Smooth muscle cell (in vitro differentiated cells): ENCODE measurements around the gene CALD1. TPM values are rescaled to one million over a fixed set of nuclear protein-coding genes. Genes with fewer than 3 reads are reported as not detected.
A peak's percentile ranks its signal among the peaks of the same experiment; 100 is the strongest.

Experiments
- DNase-seq: peaks from one replicate; lab custom pipeline; 2025; ENCODE audit not compliant: unreplicated experiment; lab: John Stamatoyannopoulos, UW
- H2AFZ ChIP-seq: fragments of 200-600 bp; sonication (generic); 2 replicates; pipeline ENCODE4 v1.6.0; 2016; ENCODE audit warnings: antibody characterized with exemption, low read depth, mild to moderate bottlenecking
- H3F3A ChIP-seq: fragments of 200-600 bp; sonication (generic); 2 replicates; pipeline ENCODE4 v1.6.0; 2017; ENCODE audit warnings: antibody characterized with exemption, low read depth
- H3K27ac ChIP-seq: fragments of 200-600 bp; sonication (generic); 2 replicates; pipeline ENCODE4 v1.5.1; 2016; ENCODE audit warnings: low read depth, mild to moderate bottlenecking
- H3K27me3 ChIP-seq: fragments of 200-600 bp; sonication (generic); 2 replicates; pipeline ENCODE4 v1.6.1; 2016; ENCODE audit warnings: low read depth, mild to moderate bottlenecking
- H3K36me3 ChIP-seq: fragments of 200-600 bp; sonication (generic); 2 replicates; pipeline ENCODE4 v1.5.1; 2016; ENCODE audit warnings: low read depth
- H3K4me1 ChIP-seq: fragments of 200-600 bp; sonication (generic); 2 replicates; pipeline ENCODE4 v1.5.1; 2016; ENCODE audit warnings: low read depth
- H3K4me2 ChIP-seq: fragments of 200-600 bp; sonication (generic); 2 replicates; pipeline ENCODE4 v1.6.0; 2016; ENCODE audit warnings: mild to moderate bottlenecking
- H3K4me3 ChIP-seq: fragments of 200-600 bp; sonication (generic); 2 replicates; pipeline ENCODE4 v1.5.1; 2016; ENCODE audit warnings: mild to moderate bottlenecking
- H3K79me2 ChIP-seq: fragments of 200-600 bp; sonication (generic); 2 replicates; pipeline ENCODE4 v1.6.0; 2016; ENCODE audit warnings: low read depth, mild to moderate bottlenecking
- H3K9ac ChIP-seq: fragments of 200-600 bp; sonication (generic); 2 replicates; pipeline ENCODE4 v1.6.0; 2016; ENCODE audit warnings: low read depth
- H3K9me3 ChIP-seq: fragments of 200-600 bp; sonication (generic); replicated peaks from 2 replicates; pipeline ENCODE4 v1.5.1; 2016; ENCODE audit warnings: low read depth
- H4K20me1 ChIP-seq: fragments of 200-600 bp; sonication (generic); 2 replicates; pipeline ENCODE4 v1.6.0; 2016; ENCODE audit warnings: low read depth
- WGBS: methylation state at CpG from one replicate; pipeline ENCODE4 v1.1.7; 2016; ENCODE audit warnings: low lambda C conversion rate; 5-methylcytosine and 5-hydroxymethylcytosine counted together
- polyA plus RNA-seq: library from polyadenylated mRNA; unstranded; fragments of >200 nt; fragmentation: Nextera tagmentation; extraction: Ambion mirVana; gene quantifications from 2 replicates; pipeline ENCODE4 v1.2.1, GENCODE V29; 2016
- total RNA-seq: library from RNA; depleted of rRNA; stranded (reverse); fragments of >200 nt; gene quantifications from 2 replicates; pipeline ENCODE4 v1.2.3, GENCODE V29; 2014
- TF ChIP-seq, protein P1 (sequence below): fragments of 200-600 bp; sonication (generic); IDR thresholded peaks from 2 replicates; pipeline ENCODE4 v1.5.1; 2017; ENCODE audit warnings: borderline replicate concordance, mild to moderate bottlenecking, antibody characterized with exemption; ENCODE audit not compliant: insufficient read depth, poor library complexity, severe bottlenecking

The CALD1 gene
- total and polyA plus RNA-seq, 2 experiments from 2014 or later = 948 to 1,552 TPM

GRCh38 chr7:134931487-134931886, 152.1 kb downstream of the CALD1 start:
- Histone ChIP-seq H3K9me3 (no peaks in the 10 kb centered on the region), H3K4me1 (no peaks in the 10 kb centered on the region), H3K36me3 (peaks cover 46% of the 10 kb centered on the region), H3K4me2 (no peak overlapping the region), H3K4me3 (no peak overlapping the region), H4K20me1 (peaks cover 68% of the 10 kb centered on the region), H3K27ac (peak overlapping the region; percentile 97), H3K9ac (no peak overlapping the region), H3K79me2 (peaks cover 76% of the 10 kb centered on the region), H3F3A (peaks cover 55% of the 10 kb centered on the region), H2AFZ (no peak overlapping the region), H3K27me3 (no peaks in the 10 kb centered on the region)
- 90% methylated on average over 1 of the region's 1 CpG for WGBS
- TF ChIP-seq, protein P1, sequence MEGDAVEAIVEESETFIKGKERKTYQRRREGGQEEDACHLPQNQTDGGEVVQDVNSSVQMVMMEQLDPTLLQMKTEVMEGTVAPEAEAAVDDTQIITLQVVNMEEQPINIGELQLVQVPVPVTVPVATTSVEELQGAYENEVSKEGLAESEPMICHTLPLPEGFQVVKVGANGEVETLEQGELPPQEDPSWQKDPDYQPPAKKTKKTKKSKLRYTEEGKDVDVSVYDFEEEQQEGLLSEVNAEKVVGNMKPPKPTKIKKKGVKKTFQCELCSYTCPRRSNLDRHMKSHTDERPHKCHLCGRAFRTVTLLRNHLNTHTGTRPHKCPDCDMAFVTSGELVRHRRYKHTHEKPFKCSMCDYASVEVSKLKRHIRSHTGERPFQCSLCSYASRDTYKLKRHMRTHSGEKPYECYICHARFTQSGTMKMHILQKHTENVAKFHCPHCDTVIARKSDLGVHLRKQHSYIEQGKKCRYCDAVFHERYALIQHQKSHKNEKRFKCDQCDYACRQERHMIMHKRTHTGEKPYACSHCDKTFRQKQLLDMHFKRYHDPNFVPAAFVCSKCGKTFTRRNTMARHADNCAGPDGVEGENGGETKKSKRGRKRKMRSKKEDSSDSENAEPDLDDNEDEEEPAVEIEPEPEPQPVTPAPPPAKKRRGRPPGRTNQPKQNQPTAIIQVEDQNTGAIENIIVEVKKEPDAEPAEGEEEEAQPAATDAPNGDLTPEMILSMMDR = no peak
- DNase-seq = no peak

- no peaks in the 10 kb centered on the region for H3K27me3 ChIP-seq
- H2AFZ ChIP-seq = no peak overlapping the region
- no peak for DNase-seq
- TF ChIP-seq, protein P1 = no peak
- H3K9ac ChIP-seq = peak overlapping the region; percentile 42
- H4K20me1 ChIP-seq = peaks cover 57% of the 10 kb centered on the region
- H3K4me3 ChIP-seq = no peak overlapping the region
- peaks cover 62% of the 10 kb centered on the region for H3K79me2 ChIP-seq
- peaks cover 57% of the 10 kb centered on the region for H3F3A ChIP-seq
- peak overlapping the region; percentile 34 for H3K4me2 ChIP-seq
- 65% methylated on average over 17 of the region's 17 CpGs for WGBS
- H3K27ac ChIP-seq = peak overlapping the region; percentile 97
- H3K4me1 ChIP-seq = peaks cover 10% of the 10 kb centered on the region
- H3K36me3 ChIP-seq = peaks cover 46% of the 10 kb centered on the region
- H3K9me3 ChIP-seq = no peaks in the 10 kb centered on the region
These were observed 153.4 kb downstream of the CALD1 start for GRCh38 chr7:134932707-134933370.

DNA sequence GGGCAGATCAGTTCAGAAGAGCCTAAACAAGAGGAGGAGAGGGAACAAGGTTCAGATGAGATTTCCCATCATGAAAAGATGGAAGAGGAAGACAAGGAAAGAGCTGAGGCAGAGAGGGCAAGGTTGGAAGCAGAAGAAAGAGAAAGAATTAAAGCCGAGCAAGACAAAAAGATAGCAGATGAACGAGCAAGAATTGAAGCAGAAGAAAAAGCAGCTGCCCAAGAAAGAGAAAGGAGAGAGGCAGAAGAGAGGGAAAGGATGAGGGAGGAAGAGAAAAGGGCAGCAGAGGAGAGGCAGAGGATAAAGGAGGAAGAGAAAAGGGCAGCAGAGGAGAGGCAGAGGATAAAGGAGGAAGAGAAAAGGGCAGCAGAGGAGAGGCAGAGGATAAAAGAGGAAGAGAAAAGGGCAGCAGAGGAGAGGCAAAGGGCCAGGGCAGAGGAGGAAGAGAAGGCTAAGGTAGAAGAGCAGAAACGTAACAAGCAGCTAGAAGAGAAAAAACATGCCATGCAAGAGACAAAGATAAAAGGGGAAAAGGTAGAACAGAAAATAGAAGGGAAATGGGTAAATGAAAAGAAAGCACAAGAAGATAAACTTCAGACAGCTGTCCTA, 154.1 kb downstream of the CALD1 start:
- Histone ChIP-seq H3K4me3 (no peak overlapping the region), H3K4me2 (peak overlapping the region; percentile 34), H2AFZ (no peak overlapping the region), H3K79me2 (peaks cover 55% of the 10 kb centered on the region), H4K20me1 (peaks cover 49% of the 10 kb centered on the region), H3K36me3 (peaks cover 43% of the 10 kb centered on the region), H3K9ac (peak overlapping the region; percentile 42), H3K27ac (peak overlapping the region; percentile 97), H3K27me3 (no peaks in the 10 kb centered on the region), H3K4me1 (peaks cover 10% of the 10 kb centered on the region), H3K9me3 (no peaks in the 10 kb centered on the region), H3F3A (peaks cover 63% of the 10 kb centered on the region)
- TF ChIP-seq, protein P1 = no peak
- no peak for DNase-seq
- 98% methylated on average over 3 of the region's 3 CpGs for WGBS
